ENCODE data around the gene ICAM3.

ICAM3 gene

GRCh38 chr19:10295305-10295846 lies 44.0 kb downstream of the ICAM3 start:
- peak overlapping the region; percentile 9 to 29 (median 17) for H3K4me3 ChIP-seq
- peak overlapping the region in 2 of 21 experiments; percentile 10 to 42 for H3K27ac ChIP-seq

- Histone ChIP-seq H3K27ac (no peak overlapping the region), H3K4me3 (no peak overlapping the region)
These were observed 45.1 kb downstream of the ICAM3 start for GRCh38 chr19:10294368-10294697.

GRCh38 chr19:10293637-10294367 lies 45.6 kb downstream of the ICAM3 start:
- no peak overlapping the region for H3K27ac ChIP-seq
- no peak overlapping the region for H3K4me3 ChIP-seq

- Histone ChIP-seq H3K4me3 (peak overlapping the region in 3 of 7 experiments; percentile 2 to 46 (median 39)), H3K27ac (no peak overlapping the region)
These were observed 46.4 kb downstream of the ICAM3 start for GRCh38 chr19:10292789-10293636.

- H3K4me3 ChIP-seq, result peak overlapping the region; percentile 2 to 46 (median 29)
- no peak overlapping the region for H3K27ac ChIP-seq
These were observed 47.1 kb downstream of the ICAM3 start for GRCh38 chr19:10292206-10292788.

GRCh38 chr19:10291554-10292205 lies 47.7 kb downstream of the ICAM3 start:
- H3K4me3 ChIP-seq, result peak overlapping the region; percentile 2 to 46 (median 29)
- H3K27ac ChIP-seq, result peak overlapping the region in 1 of 21 experiments; percentile 15

GRCh38 chr19:10290876-10291553 lies 48.4 kb downstream of the ICAM3 start:
- H3K27ac ChIP-seq, result peak overlapping the region in 1 of 21 experiments; percentile 15
- H3K4me3 ChIP-seq, result peak overlapping the region; percentile 2 to 46 (median 29)

GRCh38 chr19:10290357-10290875 lies 49.0 kb downstream of the ICAM3 start:
- H3K27ac ChIP-seq, result no peak overlapping the region
- H3K4me3 ChIP-seq, result peak overlapping the region in 6 of 7 experiments; percentile 19 to 46 (median 29)

GRCh38 chr19:10289836-10290356 lies 49.5 kb downstream of the ICAM3 start, which contains the start of gene ICAM5:
TSS of gene ICAM5 (plus strand) at chr19:10289952. CDS start at chr19:10290044, 92 bp downstream.
- H3K27ac ChIP-seq, result no peak within 1 kb of the TSS
- H3K4me3 ChIP-seq, result peak within 1 kb of the TSS; percentile 0 to 46 (median 23)

- H3K4me3 ChIP-seq, result peak overlapping the region; percentile 0 to 46 (median 19)
- no peak overlapping the region for H3K27ac ChIP-seq
These were observed 50.1 kb downstream of the ICAM3 start for GRCh38 chr19:10289167-10289835.

- H3K4me3 ChIP-seq, result peak overlapping the region in 6 of 7 experiments; percentile 0 to 46 (median 18)
- H3K27ac ChIP-seq, result no peak overlapping the region
These were observed 50.7 kb downstream of the ICAM3 start for GRCh38 chr19:10288662-10289166.

- H3K27ac ChIP-seq, result peak within 1 kb of the TSS in 2 of 21 experiments; percentile 8 to 35
- peak within 1 kb of the TSS in 1 of 7 experiments; percentile 2 for H3K4me3 ChIP-seq
These were observed 52.4 kb downstream of the ICAM3 start, which contains the start of gene ICAM4 for GRCh38 chr19:10286803-10287737. TSS of gene ICAM4 (plus strand) at chr19:10286955. CDS start at chr19:10287013, 58 bp downstream.

GRCh38 chr19:10285393-10285792 lies 54.0 kb downstream of the ICAM3 start:
- no peak overlapping the region for H3K27ac ChIP-seq
- H3K4me3 ChIP-seq, result no peak overlapping the region

- Histone ChIP-seq H3K4me3 (no peak overlapping the region), H3K27ac (no peak overlapping the region)
These were observed 54.5 kb downstream of the ICAM3 start for GRCh38 chr19:10284960-10285278.

- H3K4me3 ChIP-seq, result no peak overlapping the region
- no peak overlapping the region for H3K27ac ChIP-seq
These were observed 55.1 kb downstream of the ICAM3 start for GRCh38 chr19:10284065-10284959.
